HepG2 (cell line): Measurements from ENCODE around the gene ZNF322. TPM values are rescaled to one million over a fixed set of nuclear protein-coding genes. Genes with fewer than 3 reads are reported as not detected.
A peak's percentile ranks its signal among the peaks of the same experiment; 100 is the strongest.

ENCODE experiments used
- CEBPZ ChIP-seq: IDR thresholded peaks from 2 replicates; pipeline ENCODE4 v1.6.1; 2012; ENCODE audit warnings: low read length, improper control_type of control experiment
- CREM ChIP-seq, 2 experiments: sonication (generic) in 1 of 2; formaldehyde crosslinking in 1 of 2; IDR thresholded peaks; 2 replicates each; pipeline versions ENCODE4 v1.4.0 to v1.6.1; 2016 to 2020; ENCODE audit warnings: antibody characterized with exemption in 1 of 2, mild to moderate bottlenecking in 1 of 2, missing genetic modification reagents in 1 of 2
- MED13 ChIP-seq: sonication (generic); formaldehyde crosslinking; IDR thresholded peaks from 2 replicates; pipeline ENCODE4 v1.5.0; 2020; ENCODE audit warnings: missing genetic modification reagents
- PHF5A ChIP-seq: IDR thresholded peaks from one replicate; pipeline ENCODE4 v1.6.1; 2018; ENCODE audit warnings: low read depth, missing genetic modification reagents; ENCODE audit not compliant: unreplicated experiment
- RBM39 ChIP-seq: fragments of 200-400 bp; formaldehyde crosslinking; IDR thresholded peaks from one replicate; pipeline ENCODE4 v1.6.1; 2018; ENCODE audit warnings: antibody characterized with exemption, mild to moderate bottlenecking, low read depth, low read length; ENCODE audit not compliant: poor library complexity, severe bottlenecking
- REXO4 ChIP-seq: sonication (generic); formaldehyde crosslinking; IDR thresholded peaks from 2 replicates; pipeline ENCODE4 v1.8.0; 2022; ENCODE audit warnings: missing genetic modification reagents, mild to moderate bottlenecking, borderline replicate concordance
- SRY ChIP-seq: sonication (generic); formaldehyde crosslinking; IDR thresholded peaks from 2 replicates; pipeline ENCODE4 v1.8.0; 2022; ENCODE audit warnings: mild to moderate bottlenecking, missing genetic modification reagents
- TEF ChIP-seq: sonication (generic); formaldehyde crosslinking; IDR thresholded peaks from 2 replicates; pipeline ENCODE4 v1.5.0; 2020; ENCODE audit warnings: missing genetic modification reagents
- USF2 ChIP-seq, 2 experiments: sonication (generic) in 1 of 2; formaldehyde crosslinking in 1 of 2; IDR thresholded peaks; 2 replicates each; pipeline versions ENCODE4 v1.5.1 to v1.6.1; 2011 to 2020; ENCODE audit warnings: borderline replicate concordance in 1 of 2, low read depth in 1 of 2, low read length in 1 of 2, mild to moderate bottlenecking in 1 of 2, missing genetic modification reagents in 1 of 2, moderate library complexity in 1 of 2
- ZFP90 ChIP-seq: sonication (generic); formaldehyde crosslinking; IDR thresholded peaks from 2 replicates; pipeline ENCODE4 v1.8.0; 2022; ENCODE audit warnings: missing genetic modification reagents, mild to moderate bottlenecking, inconsistent platforms, borderline replicate concordance
- ZNF224 ChIP-seq: sonication (generic); formaldehyde crosslinking; IDR thresholded peaks from 2 replicates; pipeline ENCODE4 v1.5.0; 2020; ENCODE audit warnings: mild to moderate bottlenecking, missing genetic modification reagents
- ZNF329 ChIP-seq: sonication (generic); formaldehyde crosslinking; IDR thresholded peaks from 2 replicates; pipeline ENCODE4 v1.9.0; 2021; ENCODE audit warnings: low read depth, mild to moderate bottlenecking, missing genetic modification reagents
- ZNF350 ChIP-seq: sonication (generic); formaldehyde crosslinking; IDR thresholded peaks from 2 replicates; pipeline ENCODE4 v1.4.0; 2020; ENCODE audit warnings: mild to moderate bottlenecking, low read depth, missing genetic modification reagents, borderline replicate concordance
- ZNF616 ChIP-seq: sonication (generic); formaldehyde crosslinking; IDR thresholded peaks from 2 replicates; pipeline ENCODE4 v1.5.0; 2020; ENCODE audit warnings: low read depth, mild to moderate bottlenecking, missing genetic modification reagents
- ZNF709 ChIP-seq: sonication (generic); formaldehyde crosslinking; IDR thresholded peaks from 2 replicates; pipeline ENCODE4 v1.5.0; 2020; ENCODE audit warnings: mild to moderate bottlenecking, missing genetic modification reagents
- ZNF766 ChIP-seq: sonication (generic); formaldehyde crosslinking; IDR thresholded peaks from 2 replicates; pipeline ENCODE4 v1.5.0; 2020; ENCODE audit warnings: missing genetic modification reagents, borderline replicate concordance
- ZNF768 ChIP-seq: sonication (generic); formaldehyde crosslinking; IDR thresholded peaks from 2 replicates; pipeline ENCODE4 v1.4.0; 2020; ENCODE audit warnings: missing genetic modification reagents
- ZNF780A ChIP-seq: sonication (generic); formaldehyde crosslinking; IDR thresholded peaks from 2 replicates; pipeline ENCODE4 v1.8.0; 2022; ENCODE audit warnings: mild to moderate bottlenecking, missing genetic modification reagents, moderate library complexity
- ZNF816 ChIP-seq: sonication (generic); formaldehyde crosslinking; IDR thresholded peaks from 2 replicates; pipeline ENCODE4 v1.8.0; 2022; ENCODE audit warnings: missing genetic modification reagents, mild to moderate bottlenecking, borderline replicate concordance
- polyA plus RNA-seq, 8 experiments: library from polyadenylated mRNA; depleted of rRNA in 3 of 8; stranded (reverse) in 7 of 8; unstranded in 1 of 8; fragments of >200 nt; fragmentation: Illumina TruSeq in 4 of 8; extraction: Trizol in 4 of 8; gene quantifications; 2 replicates each; pipeline versions ENCODE4 v1.2.1 to v1.2.3, GENCODE V29; 2011 to 2016; ENCODE audit warnings: low read depth in 4 of 8, missing spikeins in 1 of 8, mixed read lengths in 1 of 8; ENCODE audit not compliant: insufficient read depth in 1 of 8
- total RNA-seq, 5 experiments: library from RNA; depleted of rRNA; stranded (reverse); fragments of >200 nt; fragmentation: Illumina TruSeq; extraction: Trizol; gene quantifications; 2 replicates each; pipeline ENCODE4 v1.2.3, GENCODE V29; 2016; ENCODE audit warnings: low read depth in 1 of 5
- TF ChIP-seq, protein P1 (sequence below): sonication (generic); formaldehyde crosslinking; IDR thresholded peaks from 2 replicates; pipeline ENCODE4 v1.4.0; 2020; ENCODE audit warnings: missing genetic modification reagents
- TF ChIP-seq, protein P2 (sequence below): sonication (generic); formaldehyde crosslinking; IDR thresholded peaks from 2 replicates; pipeline ENCODE4 v1.5.0; 2020; ENCODE audit warnings: missing genetic modification reagents, mild to moderate bottlenecking, borderline replicate concordance

ZNF322 gene
- total and polyA plus RNA-seq, 2 of the 13 experiments (the other 11 are each of a cell fraction or from before 2014, with no cell fraction given) = 8.3 to 22.8 TPM

GRCh38 chr6:26596579-26597388 lies 62.8 kb downstream of the ZNF322 start, which contains the start of gene ABT1 (continued):
- TF ChIP-seq ZNF780A (CRISPR knock-in tag) = peak; percentile 84; the same call in 1 of the 2 replicates
- peak; percentile 93; the same call in 1 of the 2 replicates for TF ChIP-seq ZNF709 (CRISPR knock-in tag)
- peak; percentile 76; the same call in 1 of the 2 replicates for TF ChIP-seq ZNF616 (CRISPR knock-in tag)
- no peak for TF ChIP-seq REXO4 (CRISPR knock-in tag)
- TF ChIP-seq PHF5A (CRISPR knock-in tag) = peak; percentile 96
- no peak for TF ChIP-seq CEBPZ
- peak; percentile 100 for TF ChIP-seq CREM (IDR thresholded peaks at IDR 0.05)
- TF ChIP-seq CREM (CRISPR knock-in tag; IDR thresholded peaks at IDR 0.05) = peak; percentile 94
- TF ChIP-seq TEF = no peak
- TF ChIP-seq USF2 (IDR thresholded peaks at IDR 0.05; ENCODE audit: low read depth, low read length) = no peak
- no peak for TF ChIP-seq USF2 (CRISPR knock-in tag; IDR thresholded peaks at IDR 0.05; ENCODE audit: borderline replicate concordance)
- TF ChIP-seq, protein P1, sequence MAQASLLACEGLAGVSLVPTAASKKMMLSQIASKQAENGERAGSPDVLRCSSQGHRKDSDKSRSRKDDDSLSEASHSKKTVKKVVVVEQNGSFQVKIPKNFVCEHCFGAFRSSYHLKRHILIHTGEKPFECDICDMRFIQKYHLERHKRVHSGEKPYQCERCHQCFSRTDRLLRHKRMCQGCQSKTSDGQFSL (CRISPR knock-in tag) = no peak
- peak; percentile 100 for TF ChIP-seq ZNF350 (CRISPR knock-in tag)
- peak; percentile 77; the same call in 1 of the 2 replicates for TF ChIP-seq ZNF329 (CRISPR knock-in tag)
- TF ChIP-seq, protein P2, sequence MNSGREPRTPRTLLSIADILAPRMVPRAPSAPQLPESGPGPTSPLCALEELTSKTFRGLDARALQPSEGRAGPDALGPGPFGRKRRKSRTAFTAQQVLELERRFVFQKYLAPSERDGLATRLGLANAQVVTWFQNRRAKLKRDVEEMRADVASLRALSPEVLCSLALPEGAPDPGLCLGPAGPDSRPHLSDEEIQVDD = no peak
- peak; percentile 77; the same call in 1 of the 2 replicates for TF ChIP-seq ZNF768 (CRISPR knock-in tag)
- TF ChIP-seq RBM39 = peak; percentile 89
- TF ChIP-seq ZNF816 = peak; percentile 87
- TF ChIP-seq ZFP90 (CRISPR knock-in tag) = peak; percentile 94; the same call in 1 of the 2 replicates
- TF ChIP-seq MED13 (CRISPR knock-in tag) = no peak
- TF ChIP-seq ZNF766 (CRISPR knock-in tag) = no peak
- peak; percentile 81; the same call in 1 of the 2 replicates for TF ChIP-seq SRY
- 0 out of 2 replicates have a peak, but pooled peaks have one; percentile 18 for TF ChIP-seq ZNF224
